Right lung (tissue), 10 donors: ENCODE results near the gene STK32B. TPM values are rescaled to one million over a fixed set of nuclear protein-coding genes. Genes with fewer than 3 reads are reported as not detected.
"Not testable (repeated sequence)": the region's sequence is repeated elsewhere in the genome, so short reads cannot be mapped to it uniquely, and the experiment has no call there.

Source experiments
- DNase-seq, 2 donors: peaks; one replicate each; pipeline ENCODE4 v3.0.0-alpha.2; 2013
- long read RNA-seq, 8 donors: transcript quantifications; one replicate each; lab custom pipeline, GENCODE V29; 2026
- polyA plus RNA-seq, 5 donors: library from polyadenylated mRNA; unstranded; fragments of 120-200 nt; gene quantifications; one replicate each; pipeline versions ENCODE4 v1.2.1 to v1.2.3, GENCODE V29; 2013; ENCODE audit warnings: inconsistent platforms in 1 of 5, low replicate concordance in 1 of 5; ENCODE audit not compliant: insufficient read length in 5 of 5, insufficient read depth in 1 of 5

Gene STK32B
- 1 to 10 TPM; 3.0 to 4.7 (median 3.8) TPM for polyA plus RNA-seq
- long read RNA-seq, donor 1, partial matches to known transcripts = 0 of 1 reads
- long read RNA-seq, donor 1, other reads (novel, unspliced or antisense) = 0 of 1 reads
- long read RNA-seq, donor 2 = 0 reads
- long read RNA-seq, donor 3 = 0 reads
- long read RNA-seq, donor 4, partial matches to known transcripts = 0 of 1 reads
- long read RNA-seq, donor 4, other reads (novel, unspliced or antisense) = 0 of 1 reads
- long read RNA-seq, donor 5, partial matches to known transcripts = 0 of 1 reads
- long read RNA-seq, donor 5, other reads (novel, unspliced or antisense) = 0 of 1 reads
- long read RNA-seq, donor 6 = 0 reads
- long read RNA-seq, donor 7, partial matches to known transcripts = 0 of 1 reads
- long read RNA-seq, donor 7, other reads (novel, unspliced or antisense) = 0 of 1 reads
- long read RNA-seq, donor 8 = 0 reads

DNA sequence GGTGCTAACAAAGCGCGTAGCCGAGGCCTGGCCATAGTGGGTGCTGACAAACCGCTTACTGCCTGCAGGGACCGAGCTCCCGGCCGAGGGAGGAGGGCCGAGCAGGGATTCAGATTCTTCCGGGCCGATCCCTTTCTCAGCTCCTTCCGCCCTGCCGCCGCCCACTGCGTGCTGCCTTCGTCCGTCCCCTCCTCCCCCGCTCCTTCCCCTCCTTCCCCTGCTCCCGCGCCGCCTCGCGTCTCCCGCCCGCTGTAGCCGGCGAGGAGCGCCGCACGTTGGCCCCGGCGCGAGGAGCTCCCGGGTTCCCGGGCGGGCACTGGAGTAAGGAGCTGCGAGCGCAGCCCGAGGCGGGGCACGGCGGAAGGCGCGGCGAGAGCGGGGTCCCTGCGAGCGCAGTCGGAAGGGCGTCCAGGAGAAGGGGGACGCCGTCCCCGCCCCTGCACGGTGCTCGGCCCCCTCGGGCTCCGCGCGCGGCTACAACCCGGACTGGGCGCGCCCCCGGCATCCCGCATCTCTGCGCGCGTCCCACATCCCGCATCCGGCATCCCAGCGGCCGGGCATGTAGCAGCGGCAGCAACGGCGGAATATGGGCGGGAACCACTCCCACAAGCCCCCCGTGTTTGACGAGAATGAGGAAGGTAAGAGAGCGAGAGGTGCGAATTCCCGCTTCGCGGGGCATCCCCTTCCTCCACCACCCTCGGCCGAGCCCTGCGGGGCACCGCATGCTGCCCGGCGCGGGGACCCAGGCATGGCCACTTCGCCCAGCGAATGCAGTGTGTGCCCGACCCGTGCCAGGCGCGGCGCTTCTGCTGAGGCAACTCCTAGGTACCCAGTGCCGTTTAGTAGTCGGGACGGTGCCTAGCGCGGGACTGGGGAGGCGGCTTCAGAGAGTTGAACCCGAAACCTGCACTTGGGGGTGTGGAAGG, at the start of gene STK32B:
Gene STK32B, plus strand, starts transcription at position 203 of the 926 bp plus-strand sequence.
- peak; percentile 56 to 58 for DNase-seq

DNA sequence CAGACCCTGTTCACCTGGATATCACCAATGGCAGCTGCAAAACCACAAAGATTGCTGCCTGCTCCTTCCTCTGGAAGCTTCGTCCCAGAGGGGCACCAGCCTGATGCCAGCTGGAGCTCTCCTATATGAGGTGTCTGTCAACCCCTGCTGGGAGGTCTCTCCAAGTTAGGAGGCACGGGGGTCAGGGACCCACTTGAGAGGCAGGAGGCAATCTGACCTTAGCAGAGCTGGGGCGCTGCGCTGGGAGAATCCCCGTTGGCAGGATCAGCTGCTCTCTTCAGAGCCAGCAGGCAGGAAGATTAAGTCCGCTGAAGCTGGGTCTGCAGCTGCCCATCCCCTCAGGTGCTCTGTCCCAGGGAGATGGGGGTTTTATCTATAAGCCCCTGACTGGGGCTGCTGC, 49.6 kb upstream of the STK32B start:
- DNase-seq = not testable (repeated sequence)

DNA sequence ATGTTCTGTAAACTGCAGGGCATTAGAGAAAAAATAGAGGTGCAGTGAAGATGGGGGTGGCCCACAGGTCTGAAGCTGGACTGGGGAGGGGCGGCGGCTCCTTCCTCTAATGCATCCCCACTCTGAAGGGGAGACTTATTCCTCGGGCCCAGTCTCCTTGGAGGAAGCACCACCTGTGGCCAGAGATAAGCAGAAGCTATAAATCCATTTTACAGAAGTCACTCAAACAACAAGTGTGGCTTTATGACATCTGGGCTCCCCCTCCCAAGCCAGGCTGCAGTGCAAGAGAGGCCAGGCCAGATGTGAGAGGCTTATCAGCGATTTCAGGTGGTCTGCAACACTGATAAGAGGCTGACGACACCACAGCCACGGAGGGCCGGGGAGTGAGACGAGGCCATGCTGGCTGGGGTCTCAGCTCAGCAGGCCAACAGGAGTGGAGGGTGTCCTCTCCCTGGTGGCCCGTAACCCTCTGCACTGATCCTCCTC, 47.9 kb upstream of the STK32B start:
- DNase-seq = no peak

DNA sequence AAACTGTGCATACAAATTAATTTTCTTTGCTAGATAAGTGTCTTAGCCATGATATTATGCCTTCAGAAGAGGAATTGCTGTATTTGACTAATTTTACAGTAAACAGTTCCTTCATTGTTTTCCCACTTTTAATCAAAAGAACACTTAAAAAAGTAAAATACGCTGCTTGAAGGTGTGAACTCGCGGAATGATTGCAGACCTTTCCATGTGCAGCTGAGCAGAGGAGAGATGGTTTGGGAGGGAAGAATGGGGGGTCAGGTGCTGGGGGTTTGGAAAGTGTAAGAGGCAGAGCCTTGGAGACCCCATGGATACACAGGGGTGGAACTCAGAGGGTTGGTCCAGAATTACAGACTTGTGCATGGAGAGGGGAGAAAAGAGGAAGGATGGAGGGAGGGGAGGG, 47.4 kb upstream of the STK32B start:
- DNase-seq = no peak

DNA sequence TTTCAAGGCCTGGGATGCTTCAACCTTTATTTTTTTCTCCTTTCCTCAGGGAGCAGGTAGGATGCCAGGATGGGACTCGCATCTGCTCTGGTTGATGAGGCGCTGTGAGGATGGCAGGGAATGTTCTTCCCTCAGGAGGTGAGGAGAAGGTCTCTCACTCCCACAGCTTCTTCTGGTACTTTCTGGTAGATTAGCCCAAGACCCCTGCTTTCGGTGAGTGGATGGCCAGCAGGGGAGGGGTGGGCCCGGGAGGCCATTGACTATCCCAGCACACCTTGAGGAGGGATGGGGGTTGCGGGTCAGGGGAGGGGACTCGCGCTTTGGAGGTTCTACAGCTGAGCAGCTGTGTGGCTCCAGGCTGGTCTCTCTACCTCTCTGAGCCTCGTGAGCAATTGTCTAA, 46.8 kb upstream of the STK32B start:
- no peak for DNase-seq

DNA sequence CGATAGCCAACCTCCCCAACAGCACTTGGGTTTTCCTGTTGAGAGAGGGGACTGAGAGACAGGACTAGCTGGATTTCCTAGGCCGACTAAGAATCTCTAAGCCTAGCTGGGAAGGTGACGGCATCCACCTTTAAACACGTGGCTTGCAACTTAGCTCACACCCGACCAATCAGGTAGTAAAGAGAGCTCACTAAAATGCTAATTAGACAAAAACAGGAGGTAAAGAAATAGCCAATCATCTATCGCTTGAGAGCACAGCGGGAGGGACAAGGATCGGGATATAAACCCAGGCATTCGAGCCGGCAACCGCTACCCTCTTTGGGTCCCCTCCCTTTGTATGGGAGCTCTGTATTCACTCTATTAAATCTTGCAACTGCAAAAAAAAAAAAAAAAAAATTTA, 44.3 kb upstream of the STK32B start:
- DNase-seq = not testable (repeated sequence)

DNA sequence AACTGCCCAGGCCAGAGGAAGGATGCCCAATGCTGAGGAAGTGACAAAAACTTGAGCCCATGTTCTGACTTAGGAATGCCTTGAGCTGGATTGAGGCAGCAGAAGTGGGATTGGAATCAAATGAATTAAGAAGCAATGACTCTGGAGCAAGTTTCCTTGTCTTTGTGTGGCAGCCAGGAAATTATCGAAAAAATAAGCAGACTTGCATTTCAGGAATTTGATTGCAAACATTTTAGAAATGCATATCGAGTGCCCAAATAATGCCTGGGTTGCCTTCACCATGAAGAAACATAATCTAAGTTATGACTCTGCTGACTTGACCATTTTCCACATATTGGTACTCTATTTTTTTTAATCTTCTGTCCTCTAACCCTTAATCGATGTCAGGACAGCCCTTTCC, 41.5 kb upstream of the STK32B start:
- no peak for DNase-seq

DNA sequence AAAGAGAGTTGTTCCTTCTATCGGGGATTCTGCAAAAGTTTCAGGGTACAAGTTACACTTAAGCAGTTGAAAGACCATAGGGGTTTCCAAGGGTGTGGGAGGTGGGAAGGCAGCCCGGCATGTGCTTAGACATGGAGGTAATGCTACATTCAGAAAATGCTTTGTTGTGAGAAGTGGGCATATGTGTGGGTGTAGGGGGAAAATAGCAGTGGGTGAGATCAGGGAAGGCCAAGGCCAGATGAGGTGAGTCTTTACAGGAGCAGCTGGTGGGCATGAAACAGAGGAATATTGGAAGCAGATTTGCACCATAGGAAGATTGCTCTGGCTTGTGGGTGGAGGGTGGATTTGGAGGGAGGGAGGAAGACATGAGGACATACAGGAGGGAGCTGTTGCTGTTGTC, 40.3 kb upstream of the STK32B start:
- no peak for DNase-seq

DNA sequence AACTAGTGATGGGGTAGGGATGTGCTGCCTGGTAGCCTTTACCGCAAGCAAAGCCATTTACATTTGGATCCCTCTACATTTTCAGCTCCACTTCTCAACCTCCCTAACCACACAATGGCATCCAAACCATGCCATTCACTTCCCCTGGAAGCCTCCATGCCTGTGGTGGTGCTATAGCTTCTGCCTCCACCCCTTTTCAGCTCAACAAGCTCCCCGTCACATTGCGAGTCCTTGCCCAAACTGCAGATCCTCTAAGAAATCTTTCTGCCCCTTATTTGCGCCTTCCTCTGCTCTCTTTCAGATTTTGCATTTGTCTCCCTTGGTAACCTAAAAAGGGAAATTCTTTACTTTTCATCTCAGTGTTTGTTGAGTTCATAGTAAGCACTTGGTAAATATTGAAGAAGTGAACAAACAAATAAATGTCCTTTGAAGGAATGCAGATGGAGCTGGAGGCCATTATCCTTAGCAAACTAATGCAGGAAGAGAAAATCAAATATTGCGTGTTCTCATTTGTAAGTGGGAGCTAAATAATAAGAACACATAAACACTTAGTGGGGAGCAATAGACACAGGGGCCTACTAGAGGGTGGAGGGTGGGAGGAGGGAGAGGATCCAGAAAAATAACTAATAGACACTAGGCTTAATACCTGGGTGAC, 38.9 kb upstream of the STK32B start:
- DNase-seq = no peak

DNA sequence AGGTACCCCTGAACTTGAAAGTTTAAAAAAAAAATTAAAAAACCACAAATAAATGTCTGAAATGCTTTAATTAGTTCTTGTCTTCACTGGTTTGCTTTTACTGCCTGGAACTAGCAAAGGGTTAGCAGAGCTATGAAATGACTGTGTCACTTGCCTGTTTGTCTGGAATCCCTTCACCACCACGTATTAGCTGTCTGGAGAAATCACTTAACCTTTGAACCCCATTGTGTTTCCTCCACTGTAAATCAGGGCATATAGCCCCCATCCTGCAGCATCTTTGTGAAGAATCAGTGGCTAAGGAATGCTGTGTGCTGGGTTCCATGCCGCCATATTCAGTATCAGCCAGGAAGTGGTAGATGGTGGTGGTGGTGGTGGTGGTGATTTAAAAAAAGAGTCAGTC, 38.3 kb upstream of the STK32B start:
- no peak for DNase-seq

DNA sequence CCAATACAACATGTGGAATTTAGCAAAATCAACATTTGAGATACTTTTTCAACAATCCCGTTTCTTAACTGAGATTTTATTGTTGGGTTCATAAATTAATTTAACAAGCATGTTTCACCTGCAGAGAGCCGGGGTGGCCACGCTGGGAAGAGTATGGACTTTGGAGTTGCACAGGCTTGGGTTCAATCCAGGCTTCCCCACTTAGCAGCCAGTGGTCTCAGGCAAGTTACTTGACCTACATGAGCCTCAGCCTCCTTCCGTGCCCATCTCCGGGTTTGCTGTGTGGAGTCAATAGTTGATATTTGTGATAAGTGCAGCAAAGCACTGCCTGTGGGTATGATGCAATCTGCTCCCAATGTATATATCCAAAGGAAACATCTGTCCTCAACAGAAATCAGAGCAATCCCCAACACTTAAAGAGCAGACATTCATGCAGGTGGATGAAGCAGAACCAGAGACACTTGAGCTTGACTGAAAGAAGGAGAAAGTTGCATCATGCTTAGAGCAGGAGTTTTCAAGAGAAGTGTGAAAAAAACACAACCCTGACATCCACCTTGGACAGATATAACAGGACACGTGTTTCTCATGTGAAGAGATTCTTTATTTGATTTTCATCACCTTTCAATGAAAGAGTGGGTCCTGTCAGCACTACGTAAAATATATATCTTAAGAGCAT, 37.1 kb upstream of the STK32B start:
- DNase-seq = no peak

DNA sequence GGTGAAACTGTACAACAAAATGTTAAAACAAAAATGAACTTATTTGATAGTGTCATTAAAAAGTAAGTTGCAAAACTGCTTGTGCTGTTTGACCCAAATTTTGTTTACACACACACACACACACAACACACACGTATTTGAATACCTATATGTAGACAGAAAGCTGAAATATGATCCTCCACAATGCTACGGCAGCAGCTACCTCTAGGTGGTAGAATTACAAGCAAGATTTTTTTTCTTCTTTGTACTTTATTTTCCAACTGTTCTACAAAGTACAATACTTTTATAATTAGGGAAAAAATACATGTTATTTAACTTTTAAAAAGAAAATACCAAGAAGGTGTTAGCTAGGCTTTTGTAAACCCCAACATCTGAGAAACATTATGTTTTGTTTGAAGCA, 33.2 kb upstream of the STK32B start:
- no peak for DNase-seq

DNA sequence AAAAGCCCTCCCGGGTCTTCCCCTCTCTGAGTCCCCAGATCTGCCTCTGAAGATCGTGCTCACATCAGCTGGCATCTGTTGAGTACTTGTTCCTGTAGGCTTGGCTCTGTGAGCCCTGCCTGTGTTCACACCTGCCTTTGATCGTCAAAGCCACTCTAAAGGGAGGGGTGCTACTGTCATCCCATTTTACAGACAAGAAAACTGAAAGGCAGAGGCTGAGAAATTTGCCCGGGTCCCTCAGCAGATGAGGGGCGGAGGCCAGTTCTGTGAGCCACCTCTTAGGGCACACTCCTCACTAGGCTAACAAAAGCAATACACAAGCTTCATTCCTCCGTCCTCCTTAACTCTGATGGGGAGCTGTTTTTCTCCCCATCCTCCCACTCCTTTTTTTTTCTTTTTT, 32.7 kb upstream of the STK32B start:
- DNase-seq = no peak

DNA sequence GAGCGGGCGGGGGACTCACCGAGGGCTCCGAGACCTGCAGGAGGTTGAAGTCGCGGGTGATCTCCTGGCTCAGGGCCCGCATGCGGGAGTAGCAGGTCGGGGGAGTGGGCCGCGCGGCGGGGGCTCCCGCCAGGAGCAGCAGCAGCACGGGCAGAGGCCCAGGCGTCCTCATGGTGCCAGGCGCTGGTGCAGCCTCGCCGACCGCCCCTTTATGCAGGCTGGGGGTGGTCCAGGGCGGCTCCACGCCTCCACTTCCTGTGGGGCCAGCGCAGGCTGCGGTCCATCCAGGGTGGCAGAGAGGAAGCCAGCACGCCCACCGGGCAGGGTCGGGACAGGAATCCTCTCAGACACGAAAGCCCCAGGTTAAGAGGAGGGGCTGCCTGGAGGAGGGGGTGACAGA, 32.0 kb upstream of the STK32B start, which contains the start of gene CYTL1:
Gene CYTL1, minus strand, starts transcription at position 185 of the 400 bp plus-strand sequence. Its CDS starts 13 bp downstream, at position 172.
- DNase-seq = peak in 1 of 2 donors; percentile 24

DNA sequence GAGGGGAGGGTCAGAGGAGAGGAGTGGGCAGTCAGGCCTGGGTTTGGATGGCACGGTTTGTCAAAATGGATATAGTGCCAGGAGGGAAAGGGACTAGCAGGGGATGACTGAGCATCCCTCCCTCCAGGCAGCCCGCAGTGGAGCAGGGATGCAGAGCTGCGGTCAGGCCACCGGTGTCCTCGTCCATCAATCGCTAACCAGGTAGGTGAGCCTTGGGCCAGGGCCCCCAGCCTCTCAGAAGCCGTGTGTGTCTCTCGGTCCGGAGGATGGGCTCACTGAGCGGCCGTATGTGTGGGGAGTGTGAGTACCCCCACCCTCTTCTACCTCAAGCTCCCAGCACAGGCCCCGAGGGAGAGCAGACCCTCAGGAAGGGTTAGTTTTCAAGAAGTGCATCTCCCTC, 31.5 kb upstream of the STK32B start:
- no peak for DNase-seq

DNA sequence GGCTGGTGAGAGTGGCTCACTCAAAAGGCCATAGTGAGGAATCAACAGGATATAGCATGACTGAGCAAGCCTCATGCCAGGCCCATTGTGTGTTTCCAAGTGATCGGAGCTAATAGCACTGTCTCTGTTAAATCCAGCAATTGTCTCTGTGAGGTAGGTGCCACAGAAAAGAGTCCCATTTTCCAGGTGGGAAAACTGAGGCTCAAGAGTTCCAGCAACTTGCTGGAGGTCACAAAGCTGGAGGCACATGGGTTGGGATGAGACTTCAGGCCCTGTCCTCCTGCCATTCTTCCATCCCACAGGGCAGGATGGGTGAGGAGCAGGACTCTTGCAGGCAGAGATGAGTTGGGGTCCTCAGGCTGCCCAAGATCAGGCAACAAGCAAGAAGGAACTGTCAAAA, 30.9 kb upstream of the STK32B start:
- no peak for DNase-seq

DNA sequence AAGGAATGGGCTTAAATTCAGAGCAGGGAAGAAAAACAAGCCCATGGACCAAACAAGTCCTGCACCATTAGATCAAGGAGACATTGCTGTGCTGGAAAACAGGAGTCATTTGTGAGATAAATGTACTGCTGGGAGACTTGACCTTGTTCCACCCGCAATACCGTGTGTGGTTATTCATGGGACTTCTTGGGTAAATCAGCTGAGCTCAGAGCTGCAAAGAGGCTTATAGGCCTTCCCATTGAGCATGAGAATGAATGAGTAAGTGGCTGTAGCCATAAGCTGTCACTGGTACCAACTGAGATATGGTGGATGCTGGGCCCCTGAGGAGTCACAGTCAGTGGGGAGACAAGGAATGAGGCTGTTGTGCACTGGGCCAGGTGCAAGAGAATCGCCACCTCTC, 29.7 kb upstream of the STK32B start:
- DNase-seq = no peak

DNA sequence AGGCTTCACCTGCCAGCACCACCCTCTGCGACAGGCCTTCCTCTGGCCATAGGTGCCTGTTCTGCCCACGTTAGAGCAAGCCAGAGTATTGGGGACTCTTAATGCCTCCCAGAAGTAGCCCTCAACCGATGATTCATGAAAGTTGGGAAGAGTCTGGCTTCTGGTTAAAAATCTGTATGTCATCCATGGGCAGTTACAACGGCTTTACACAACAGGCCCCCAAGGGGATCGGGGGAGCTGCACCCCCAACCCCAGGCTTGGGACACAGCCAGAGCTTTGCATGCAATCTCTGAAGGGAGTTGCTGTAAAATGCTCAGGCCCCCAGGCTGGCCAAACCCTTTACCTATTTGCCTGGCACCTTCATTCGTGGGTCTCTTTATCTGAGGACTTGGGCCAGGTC, 26.6 kb upstream of the STK32B start:
- DNase-seq = no peak

DNA sequence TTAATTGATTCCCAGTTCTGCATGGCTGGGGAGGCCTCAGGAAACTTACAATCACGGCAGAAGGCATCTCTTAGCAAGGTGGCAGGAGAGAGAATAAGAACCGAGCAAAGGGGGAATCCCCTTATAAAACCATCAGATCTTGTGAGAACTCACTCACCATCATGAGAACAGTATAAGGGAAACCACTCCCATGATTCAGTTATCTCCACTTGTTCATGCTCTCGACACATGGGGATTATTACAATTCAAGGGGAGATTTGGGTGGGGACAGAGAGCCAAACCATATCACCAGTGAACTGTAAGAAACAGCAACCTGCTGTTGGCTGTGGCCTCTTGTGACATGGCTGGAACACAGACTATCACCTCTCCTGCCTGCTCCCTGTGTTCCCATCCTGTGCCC, 24.9 kb upstream of the STK32B start:
- no peak for DNase-seq

DNA sequence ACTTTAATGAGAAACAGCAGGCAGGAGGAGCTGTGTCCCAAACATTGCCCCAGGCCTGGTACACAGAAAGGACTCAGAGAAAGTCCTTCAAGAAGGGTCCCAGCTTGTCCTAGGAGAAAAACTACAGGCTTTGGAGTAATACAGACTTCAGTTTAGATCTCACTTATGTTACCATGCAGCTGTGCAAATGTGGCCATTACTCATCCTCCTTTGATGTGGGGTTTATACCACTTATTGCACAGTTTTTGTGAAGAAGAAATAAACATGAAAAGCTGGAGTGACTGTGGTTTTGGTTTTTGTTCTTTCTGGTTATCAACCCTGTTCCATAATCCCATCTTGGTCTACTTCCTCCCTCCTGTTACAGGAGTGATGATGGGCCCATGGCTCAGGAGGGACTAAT, 23.9 kb upstream of the STK32B start:
- no peak for DNase-seq

DNA sequence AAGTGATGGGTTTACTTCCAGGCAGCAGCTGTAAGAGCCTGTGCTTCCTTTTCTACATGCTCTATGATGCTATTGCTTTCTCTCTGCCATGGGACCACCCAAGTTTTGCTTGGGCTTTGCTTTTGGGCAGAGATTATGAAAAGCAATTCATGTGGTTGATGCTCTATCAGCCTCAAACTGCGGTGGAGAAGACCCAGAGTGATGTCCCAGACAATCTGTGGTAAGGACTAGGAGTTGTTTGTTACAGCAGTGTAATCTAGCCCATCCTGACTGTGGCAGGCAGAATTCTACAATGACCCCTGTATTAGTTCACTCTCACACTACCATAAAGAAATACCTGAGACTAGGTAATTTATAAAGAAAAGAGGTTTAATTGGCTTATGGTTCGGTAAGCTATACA, 22.8 kb upstream of the STK32B start:
- no peak for DNase-seq
